ENCODE data around the gene LYZL1. TPM values are rescaled to one million over a fixed set of nuclear protein-coding genes. Genes with fewer than 3 reads are reported as not detected.

The LYZL1 gene
- total RNA-seq, 1 donor, result not detected

DNA sequence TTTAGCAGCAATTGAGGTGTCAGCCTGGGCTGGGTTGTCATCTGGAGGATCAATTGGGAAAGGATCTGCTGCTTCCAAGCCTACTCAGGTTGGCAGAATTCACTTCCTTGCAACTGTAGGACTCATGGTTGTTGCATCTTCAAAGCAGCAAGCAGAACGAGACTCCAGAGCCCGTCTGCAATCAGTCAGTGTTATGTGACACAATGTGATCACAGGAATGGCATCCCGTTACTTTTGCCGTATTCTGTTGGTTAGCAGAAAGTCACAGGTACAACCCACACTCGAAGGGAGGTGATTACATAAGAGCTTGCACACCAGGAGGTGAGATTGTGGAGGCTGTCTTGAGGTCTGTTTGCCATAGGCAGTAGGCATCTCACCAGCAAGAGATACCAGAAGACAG, 15.4 kb upstream of the LYZL1 start:
- no peaks in the 10 kb centered on the region for H3K79me2 ChIP-seq (ENCODE audit: insufficient read depth, low read length)
- H3K36me3 ChIP-seq (ENCODE audit: insufficient read depth, low read length), result no peaks in the 10 kb centered on the region
- DNase-seq (ENCODE audit: insufficient read length, low spot score, missing footprints), result no peak
- no peaks in the 10 kb centered on the region for H3K9me3 ChIP-seq (ENCODE audit: low read depth, low read length)
- H3K4me3 ChIP-seq (ENCODE audit: insufficient read depth, low read length), result no peak overlapping the region
- no peaks in the 10 kb centered on the region for H3K4me1 ChIP-seq (ENCODE audit: insufficient read depth, low read length)
- TF ChIP-seq, protein P1, sequence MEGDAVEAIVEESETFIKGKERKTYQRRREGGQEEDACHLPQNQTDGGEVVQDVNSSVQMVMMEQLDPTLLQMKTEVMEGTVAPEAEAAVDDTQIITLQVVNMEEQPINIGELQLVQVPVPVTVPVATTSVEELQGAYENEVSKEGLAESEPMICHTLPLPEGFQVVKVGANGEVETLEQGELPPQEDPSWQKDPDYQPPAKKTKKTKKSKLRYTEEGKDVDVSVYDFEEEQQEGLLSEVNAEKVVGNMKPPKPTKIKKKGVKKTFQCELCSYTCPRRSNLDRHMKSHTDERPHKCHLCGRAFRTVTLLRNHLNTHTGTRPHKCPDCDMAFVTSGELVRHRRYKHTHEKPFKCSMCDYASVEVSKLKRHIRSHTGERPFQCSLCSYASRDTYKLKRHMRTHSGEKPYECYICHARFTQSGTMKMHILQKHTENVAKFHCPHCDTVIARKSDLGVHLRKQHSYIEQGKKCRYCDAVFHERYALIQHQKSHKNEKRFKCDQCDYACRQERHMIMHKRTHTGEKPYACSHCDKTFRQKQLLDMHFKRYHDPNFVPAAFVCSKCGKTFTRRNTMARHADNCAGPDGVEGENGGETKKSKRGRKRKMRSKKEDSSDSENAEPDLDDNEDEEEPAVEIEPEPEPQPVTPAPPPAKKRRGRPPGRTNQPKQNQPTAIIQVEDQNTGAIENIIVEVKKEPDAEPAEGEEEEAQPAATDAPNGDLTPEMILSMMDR (IDR thresholded peaks at IDR 0.05; ENCODE audit: extremely low read depth, low read depth, low read length), result no peak
- H4K20me1 ChIP-seq (ENCODE audit: insufficient read depth, low read length), result no peaks in the 10 kb centered on the region
- no peak overlapping the region for H2AFZ ChIP-seq (ENCODE audit: low read length)
- no peak overlapping the region for H3K4me2 ChIP-seq (ENCODE audit: insufficient read depth, low read length)
- no peak overlapping the region for H3K27ac ChIP-seq (ENCODE audit: low read depth, low read length)
- peaks cover 17% of the 10 kb centered on the region for H3K27me3 ChIP-seq (ENCODE audit: insufficient read depth, low read length)

- no peak overlapping the region for H2AFZ ChIP-seq (ENCODE audit: low read length)
- no peaks in the 10 kb centered on the region for H3K9me3 ChIP-seq (ENCODE audit: low read depth, low read length)
- H3K4me1 ChIP-seq (ENCODE audit: insufficient read depth, low read length), result no peaks in the 10 kb centered on the region
- peaks cover 42% of the 10 kb centered on the region for H3K27me3 ChIP-seq (ENCODE audit: insufficient read depth, low read length)
- DNase-seq (ENCODE audit: insufficient read length, low spot score, missing footprints), result no peak
- no peak overlapping the region for H3K4me3 ChIP-seq (ENCODE audit: insufficient read depth, low read length)
- no peaks in the 10 kb centered on the region for H3K79me2 ChIP-seq (ENCODE audit: insufficient read depth, low read length)
- H3K27ac ChIP-seq (ENCODE audit: low read depth, low read length), result no peak overlapping the region
- no peaks in the 10 kb centered on the region for H4K20me1 ChIP-seq (ENCODE audit: insufficient read depth, low read length)
- no peak overlapping the region for H3K4me2 ChIP-seq (ENCODE audit: insufficient read depth, low read length)
- TF ChIP-seq, protein P1 (IDR thresholded peaks at IDR 0.05; ENCODE audit: extremely low read depth, low read depth, low read length), result no peak
- H3K36me3 ChIP-seq (ENCODE audit: insufficient read depth, low read length), result no peaks in the 10 kb centered on the region
Measured at GRCh38 chr10:29276251-29276850, 12.5 kb upstream of the LYZL1 start.

DNA sequence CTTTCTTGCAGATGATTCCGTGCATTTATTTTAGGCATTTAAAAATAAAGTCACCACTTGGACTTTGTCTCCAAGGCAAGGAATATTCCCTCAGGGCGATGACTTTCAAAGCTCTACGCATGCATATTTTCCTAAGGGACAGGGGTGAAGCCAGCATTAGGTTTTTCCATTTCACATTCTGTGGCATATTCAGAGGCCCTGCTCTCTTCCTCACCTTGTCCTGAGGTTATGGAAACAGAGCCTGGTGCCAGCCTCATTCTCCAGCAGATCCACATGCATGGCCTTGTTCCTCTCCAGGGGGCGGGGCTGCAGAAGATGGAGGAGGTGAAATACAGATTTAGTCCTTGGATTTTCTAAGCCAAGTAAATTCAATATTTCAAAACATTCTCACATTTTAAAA, 11.6 kb upstream of the LYZL1 start:
- no peaks in the 10 kb centered on the region for H3K4me1 ChIP-seq (ENCODE audit: insufficient read depth, low read length)
- H3K9me3 ChIP-seq (ENCODE audit: low read depth, low read length), result no peaks in the 10 kb centered on the region
- H3K79me2 ChIP-seq (ENCODE audit: insufficient read depth, low read length), result no peaks in the 10 kb centered on the region
- no peaks in the 10 kb centered on the region for H3K36me3 ChIP-seq (ENCODE audit: insufficient read depth, low read length)
- H3K27me3 ChIP-seq (ENCODE audit: insufficient read depth, low read length), result peaks cover 48% of the 10 kb centered on the region
- H3K27ac ChIP-seq (ENCODE audit: low read depth, low read length), result no peak overlapping the region
- H2AFZ ChIP-seq (ENCODE audit: low read length), result no peak overlapping the region
- no peaks in the 10 kb centered on the region for H4K20me1 ChIP-seq (ENCODE audit: insufficient read depth, low read length)
- no peak overlapping the region for H3K4me3 ChIP-seq (ENCODE audit: insufficient read depth, low read length)
- TF ChIP-seq, protein P1 (IDR thresholded peaks at IDR 0.05; ENCODE audit: extremely low read depth, low read depth, low read length), result no peak
- no peak overlapping the region for H3K4me2 ChIP-seq (ENCODE audit: insufficient read depth, low read length)
- DNase-seq (ENCODE audit: insufficient read length, low spot score, missing footprints), result no peak

DNA sequence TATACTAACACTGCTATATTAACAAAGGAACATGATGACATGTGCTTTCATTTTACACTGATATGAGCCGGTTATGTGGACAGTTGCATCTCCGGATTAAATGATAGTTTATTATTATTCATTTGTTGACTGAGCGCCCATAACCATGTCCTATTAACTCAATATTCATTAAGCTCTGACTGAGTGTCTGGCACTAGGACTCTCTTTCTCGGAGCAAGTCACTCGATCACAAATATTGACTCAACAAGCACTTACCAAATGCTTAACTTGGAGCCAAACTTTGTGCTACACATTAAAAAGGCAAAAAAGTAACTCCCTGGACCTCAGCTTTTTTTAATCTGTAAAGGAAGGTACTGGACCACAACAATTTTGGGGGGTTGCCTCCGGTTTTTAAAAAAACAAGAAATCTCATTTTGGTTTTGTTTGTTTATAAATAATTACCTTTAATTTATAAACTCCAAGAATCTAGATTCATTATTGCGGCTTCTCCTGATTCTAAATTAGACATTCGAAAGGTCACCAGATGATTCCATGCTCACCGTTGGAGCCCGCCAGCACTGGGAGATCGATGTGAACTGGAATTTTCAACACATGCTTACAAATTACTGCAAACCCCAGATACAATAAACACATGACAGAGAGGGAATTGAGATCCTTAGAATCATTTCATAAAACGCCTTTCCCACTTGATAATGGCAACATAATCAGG, 8.9 kb upstream of the LYZL1 start:
- TF ChIP-seq, protein P1 (IDR thresholded peaks at IDR 0.05; ENCODE audit: extremely low read depth, low read depth, low read length), result no peak
- Histone ChIP-seq H3K27ac (ENCODE audit: low read depth, low read length) (no peak overlapping the region), H3K4me1 (ENCODE audit: insufficient read depth, low read length) (no peaks in the 10 kb centered on the region), H3K36me3 (ENCODE audit: insufficient read depth, low read length) (no peaks in the 10 kb centered on the region), H3K27me3 (ENCODE audit: insufficient read depth, low read length) (peaks cover 68% of the 10 kb centered on the region), H2AFZ (ENCODE audit: low read length) (no peak overlapping the region), H4K20me1 (ENCODE audit: insufficient read depth, low read length) (no peaks in the 10 kb centered on the region), H3K4me2 (ENCODE audit: insufficient read depth, low read length) (no peak overlapping the region), H3K79me2 (ENCODE audit: insufficient read depth, low read length) (no peaks in the 10 kb centered on the region), H3K4me3 (ENCODE audit: insufficient read depth, low read length) (no peak overlapping the region), H3K9me3 (ENCODE audit: low read depth, low read length) (no peaks in the 10 kb centered on the region)
- no peak for DNase-seq (ENCODE audit: insufficient read length, low spot score, missing footprints)

Data from osteoblast (primary cell).